Stimulated activated CD8-positive, alpha-beta memory T cell treated with anti-CD3 and anti-CD28 coated beads, Interleukin-7, amount 100 ng/mL, for 4 hours (primary cell): ENCODE measurements around the gene RBM11.
A peak's percentile ranks its signal among the peaks of the same experiment; 100 is the strongest.
"Not testable (repeated sequence)": the region's sequence is repeated elsewhere in the genome, so short reads cannot be mapped to it uniquely, and the experiment has no call there.

Experiments
- DNase-seq, 2 donors: peaks; one replicate each; pipeline ENCODE4 v3.0.0-alpha.2; 2020; ENCODE audit warnings: low read depth in 2 of 2

The RBM11 gene, protein sequence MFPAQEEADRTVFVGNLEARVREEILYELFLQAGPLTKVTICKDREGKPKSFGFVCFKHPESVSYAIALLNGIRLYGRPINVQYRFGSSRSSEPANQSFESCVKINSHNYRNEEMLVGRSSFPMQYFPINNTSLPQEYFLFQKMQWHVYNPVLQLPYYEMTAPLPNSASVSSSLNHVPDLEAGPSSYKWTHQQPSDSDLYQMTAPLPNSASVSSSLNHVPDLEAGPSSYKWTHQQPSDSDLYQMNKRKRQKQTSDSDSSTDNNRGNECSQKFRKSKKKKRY

DNA sequence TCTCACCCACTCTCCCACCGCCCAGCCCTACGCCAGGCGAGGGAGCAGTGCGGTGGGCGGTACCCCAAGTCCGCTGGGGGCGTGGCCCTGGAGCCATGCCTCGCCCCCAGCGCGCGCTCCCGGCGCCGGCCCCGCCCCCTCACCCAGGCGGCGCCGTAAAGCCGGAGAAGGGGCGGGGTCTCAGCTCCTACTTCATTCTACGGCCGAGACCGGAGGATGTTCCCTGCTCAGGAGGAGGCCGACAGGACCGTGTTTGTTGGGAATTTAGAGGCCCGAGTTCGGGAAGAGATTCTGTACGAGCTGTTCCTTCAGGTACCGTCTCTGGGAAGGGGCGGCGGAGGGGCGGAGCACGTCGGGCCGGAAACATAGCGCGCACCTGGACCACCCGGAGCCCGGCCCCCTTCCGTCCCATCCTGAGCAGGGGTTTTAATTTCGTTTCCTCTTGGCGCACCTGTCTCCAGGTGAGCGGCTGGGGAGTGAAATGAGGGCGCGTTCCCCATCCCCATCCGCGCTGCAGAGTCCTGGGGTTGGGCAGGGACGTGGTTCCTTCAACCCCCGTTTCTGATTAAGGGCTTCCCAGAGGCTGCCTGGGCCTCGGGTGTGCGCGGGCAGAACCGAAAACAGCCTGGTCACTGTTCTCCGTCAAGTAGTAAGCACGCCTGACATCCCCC lies at the start of gene RBM11:
TSS of gene RBM11 (plus strand) at position 187 of the 671 bp plus-strand sequence. CDS start at position 217, 30 bp downstream.
- DNase-seq: peak; percentile 49 to 70

GRCh38 chr21:14166463-14167223 lies 49.3 kb upstream of the RBM11 start:
- not testable (repeated sequence) for DNase-seq

- no peak for DNase-seq
These were observed 9.7 kb upstream of the RBM11 start for GRCh38 chr21:14206222-14206621.

GRCh38 chr21:14210738-14211137 lies 5.2 kb upstream of the RBM11 start, which contains the start of gene LIPI:
TSS of gene LIPI (minus strand) at chr21:14210955. CDS start at chr21:14210845, 110 bp downstream.
- DNase-seq: no peak

- DNase-seq: no peak
These were observed 2.8 kb upstream of the RBM11 start for GRCh38 chr21:14213164-14213563.

DNA sequence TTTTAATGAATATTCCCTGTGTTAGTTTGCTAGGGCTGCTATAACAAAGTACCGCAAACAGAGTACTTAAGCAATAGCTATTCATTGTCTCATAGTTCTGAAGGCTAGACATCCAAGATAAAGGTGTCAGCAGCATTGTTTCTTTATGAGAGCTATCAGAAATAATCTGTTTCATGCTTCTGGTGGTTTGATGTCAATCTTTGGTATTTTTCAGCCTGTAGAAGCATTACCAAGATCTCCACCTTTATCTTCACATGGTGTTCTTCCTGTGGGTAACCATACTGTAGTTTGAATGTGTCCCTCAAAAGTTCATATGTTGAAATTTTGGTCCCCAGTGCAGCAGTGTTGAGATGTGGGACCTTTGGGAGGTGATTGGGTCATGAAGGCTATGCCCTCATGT lies 7.4 kb downstream of the RBM11 start:
- DNase-seq: no peak

GRCh38 chr21:14229399-14229798 lies 13.4 kb downstream of the RBM11 start:
- DNase-seq: no peak

DNA sequence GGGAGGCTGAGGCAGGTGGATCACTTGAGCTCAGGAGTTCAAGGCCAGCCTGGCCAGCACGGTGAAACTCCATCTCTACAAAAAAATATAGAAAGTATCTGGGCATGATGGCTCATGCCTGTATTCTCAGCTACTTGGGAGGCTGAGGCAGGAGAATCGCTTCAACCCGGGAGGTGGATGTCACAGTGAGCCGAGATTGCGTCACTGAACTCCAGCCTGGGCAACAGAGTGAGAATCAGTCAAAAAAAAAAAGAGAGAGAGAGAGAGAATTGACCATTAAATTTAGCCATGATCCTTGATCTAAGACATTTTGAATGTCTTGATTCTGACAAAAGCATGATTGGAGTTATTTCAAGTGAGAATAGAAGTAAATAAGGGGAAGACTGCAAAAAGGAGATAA lies 19.1 kb downstream of the RBM11 start:
- no peak for DNase-seq

DNA sequence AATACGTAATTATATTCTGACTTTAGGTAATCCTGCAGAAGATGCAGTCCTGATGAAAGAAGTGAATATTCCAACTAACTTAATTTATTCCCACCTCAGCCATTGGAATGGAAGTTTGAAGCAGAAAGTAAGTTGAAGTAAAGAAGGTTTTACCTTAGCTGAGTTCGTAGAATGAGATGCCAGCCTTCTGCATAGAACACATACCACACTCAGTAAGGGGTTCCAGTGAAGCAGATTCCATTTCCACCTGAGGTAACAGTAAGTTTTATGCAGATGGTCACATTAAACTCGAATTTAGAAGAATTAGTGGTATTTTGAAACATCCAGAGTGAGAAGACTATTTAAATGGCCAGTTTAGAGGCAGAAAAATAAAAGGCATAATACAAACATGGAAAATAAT lies 20.2 kb downstream of the RBM11 start:
- no peak for DNase-seq

DNA sequence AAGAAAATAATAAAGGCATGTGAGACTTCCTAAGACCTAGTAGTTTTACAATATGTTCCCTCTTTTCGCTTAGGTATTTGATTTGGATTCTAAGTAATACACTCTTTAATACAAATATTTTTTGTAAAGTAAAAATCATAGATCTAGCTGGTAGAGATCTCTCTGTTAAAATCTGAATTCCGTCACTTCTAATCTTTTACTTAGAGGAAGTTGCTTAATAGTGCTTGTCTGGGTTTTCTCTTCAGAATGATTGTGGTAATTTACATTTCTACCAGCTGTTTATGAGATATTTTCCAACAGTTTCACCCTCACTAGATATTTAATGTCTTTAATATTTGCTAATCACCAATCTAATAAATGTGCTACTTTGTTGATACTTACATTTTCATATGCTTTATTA lies 23.3 kb downstream of the RBM11 start:
- DNase-seq: no peak

DNA sequence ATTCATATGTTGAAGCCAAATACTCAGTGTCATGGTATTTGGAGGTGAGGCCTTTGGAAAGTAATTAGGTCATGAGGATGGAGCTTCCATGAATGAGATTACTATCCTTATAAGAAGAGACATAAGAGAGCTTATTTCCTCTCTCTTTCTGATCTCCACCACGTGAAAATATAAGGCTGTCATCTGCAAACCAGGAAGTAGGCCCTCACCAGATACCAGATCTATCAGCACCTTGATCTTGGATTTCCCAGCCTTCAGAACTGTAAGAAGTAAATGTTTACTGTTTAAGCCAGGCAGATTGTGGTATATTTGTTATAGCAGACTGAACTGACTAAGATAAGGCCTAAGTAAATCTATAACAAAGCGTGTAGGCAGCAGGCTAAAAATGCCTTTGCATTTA lies 25.3 kb downstream of the RBM11 start:
- DNase-seq: no peak

GRCh38 chr21:14243461-14243860 lies 27.5 kb downstream of the RBM11 start:
- DNase-seq: no peak

- DNase-seq: no peak
These were observed 27.9 kb downstream of the RBM11 start for GRCh38 chr21:14243874-14244273.

DNA sequence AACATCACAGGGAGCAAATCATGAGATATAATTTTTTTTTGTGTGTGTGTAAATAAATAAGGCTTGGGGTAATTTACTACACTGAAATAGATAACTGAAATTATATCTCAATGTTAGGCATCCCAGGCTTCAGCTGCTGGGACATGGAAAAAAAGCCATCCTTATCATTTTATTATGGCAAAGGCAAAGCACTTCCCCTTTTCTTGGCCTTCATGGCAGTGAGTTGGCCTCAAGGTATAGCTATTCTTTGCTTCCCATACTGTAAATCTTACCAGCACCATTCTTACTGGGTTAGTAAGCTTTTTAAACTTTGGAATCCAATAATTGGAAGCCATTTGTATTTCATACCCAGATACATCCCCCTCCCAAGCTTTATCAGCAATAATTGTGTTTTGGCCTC lies 29.0 kb downstream of the RBM11 start:
- DNase-seq: no peak

- no peak for DNase-seq
These were observed 29.8 kb downstream of the RBM11 start for GRCh38 chr21:14245711-14246110.

GRCh38 chr21:14251336-14251735 lies 35.4 kb downstream of the RBM11 start:
- no peak for DNase-seq

- DNase-seq: no peak
These were observed 43.8 kb downstream of the RBM11 start for GRCh38 chr21:14259747-14260146.

- no peak for DNase-seq
These were observed 44.3 kb downstream of the RBM11 start for GRCh38 chr21:14260174-14260764.

DNA sequence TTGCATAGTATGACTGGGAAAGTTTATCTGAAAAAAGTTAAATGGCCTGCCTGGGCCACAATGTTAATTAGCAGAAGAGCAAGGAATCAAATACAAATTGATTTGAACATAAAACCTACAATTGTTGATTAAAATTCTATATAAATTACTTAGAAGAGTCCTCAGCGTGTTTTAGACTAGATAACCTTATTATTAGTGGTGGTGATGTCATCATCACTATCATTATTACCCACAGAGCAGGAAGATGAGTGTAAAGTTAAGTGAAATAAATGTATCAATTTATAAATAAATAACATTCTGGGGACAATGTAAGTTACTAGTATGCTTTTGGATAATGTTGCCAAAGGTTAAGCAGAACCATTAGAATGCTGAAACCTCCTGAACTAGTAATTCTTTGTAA lies 46.1 kb downstream of the RBM11 start:
- DNase-seq: no peak

GRCh38 chr21:14263879-14264278 lies 47.9 kb downstream of the RBM11 start:
- no peak for DNase-seq

DNA sequence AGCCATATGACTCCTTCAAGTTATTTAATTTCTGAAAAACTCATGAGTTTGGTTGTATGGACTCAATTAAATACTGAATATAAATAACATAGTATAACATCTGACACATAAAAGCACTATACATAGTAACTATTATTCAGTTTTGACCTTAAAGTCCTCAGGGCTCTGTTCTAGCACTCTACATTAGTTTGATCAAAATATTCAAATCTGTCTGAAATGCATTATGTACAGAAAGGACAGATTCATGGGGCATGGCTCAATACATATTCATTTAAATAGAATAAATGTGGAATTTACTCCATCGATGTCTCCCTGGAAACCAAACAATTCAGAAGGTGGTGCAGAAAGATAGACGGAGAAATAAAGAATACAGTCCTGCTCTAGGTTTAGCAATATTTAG lies 49.1 kb downstream of the RBM11 start:
- DNase-seq: no peak

- no peak for DNase-seq
These were observed 51.1 kb downstream of the RBM11 start for GRCh38 chr21:14267076-14267475.
